DND-41 (cell line): ENCODE data around the gene HYI.

Experiments
- ATAC-seq: fragments of 200-7000 bp; cut with Tn5 transposase; 3 replicates; pipeline ENCODE4 v1.9.1; 2021; ENCODE audit warnings: low read depth; ENCODE audit not compliant: insufficient read depth
- DNase-seq: peaks from one replicate; pipeline ENCODE4 v3.0.0-alpha.2; 2020
- H2AFZ ChIP-seq: 2 replicates; pipeline ENCODE4 v1.6.0; 2012; ENCODE audit warnings: low read depth, low read length
- H3K27ac ChIP-seq: 2 replicates; pipeline ENCODE4 v1.5.1; 2012; ENCODE audit warnings: low read length, inconsistent platforms
- H3K27me3 ChIP-seq: fragments of 200-600 bp; sonication (generic); 2 replicates; pipeline ENCODE4 v1.6.0; 2012; ENCODE audit warnings: low read length, mild to moderate bottlenecking, inconsistent platforms; ENCODE audit not compliant: insufficient read depth, poor library complexity
- H3K36me3 ChIP-seq: 2 replicates; pipeline ENCODE4 v1.5.1; 2012; ENCODE audit warnings: low read length, inconsistent platforms; ENCODE audit not compliant: insufficient read depth
- H3K4me1 ChIP-seq: 2 replicates; pipeline ENCODE4 v1.5.1; 2012; ENCODE audit warnings: mild to moderate bottlenecking, low read length; ENCODE audit not compliant: insufficient read depth
- H3K4me2 ChIP-seq: 2 replicates; pipeline ENCODE4 v1.6.0; 2012; ENCODE audit warnings: mild to moderate bottlenecking, moderate library complexity, low read length, inconsistent platforms; ENCODE audit not compliant: insufficient read depth
- H3K4me3 ChIP-seq, 2 experiments: fragments of 200-600 bp in 1 of 2; shearing (Covaris generic) in 1 of 2; 2 replicates each; pipeline ENCODE4 v1.5.1; 2012 to 2016; ENCODE audit warnings: inconsistent platforms in 2 of 2, low read length in 2 of 2, mild to moderate bottlenecking in 2 of 2, low read depth in 1 of 2, moderate library complexity in 1 of 2
- H3K79me2 ChIP-seq: 2 replicates; pipeline ENCODE4 v1.6.0; 2012; ENCODE audit warnings: low read length, inconsistent platforms; ENCODE audit not compliant: insufficient read depth
- H3K9ac ChIP-seq: 2 replicates; pipeline ENCODE4 v1.6.0; 2012; ENCODE audit warnings: low read depth, mild to moderate bottlenecking, inconsistent platforms, low read length, moderate library complexity
- H3K9me3 ChIP-seq: 2 replicates; pipeline ENCODE4 v1.5.1; 2012; ENCODE audit warnings: low read length, moderate library complexity, mild to moderate bottlenecking, inconsistent platforms; ENCODE audit not compliant: insufficient read depth, severe bottlenecking
- H4K20me1 ChIP-seq: 2 replicates; pipeline ENCODE4 v1.6.0; 2012; ENCODE audit warnings: low read length; ENCODE audit not compliant: insufficient read depth
- CTCF ChIP-seq: IDR thresholded peaks from 2 replicates; pipeline ENCODE4 v1.5.1; 2012; ENCODE audit warnings: borderline replicate concordance, low read length, moderate library complexity, mild to moderate bottlenecking; ENCODE audit not compliant: poor library complexity, severe bottlenecking; ENCODE audit errors: extremely low read depth
- EZH2 ChIP-seq: IDR thresholded peaks from 3 replicates; pipeline ENCODE4 v1.6.1; 2012; ENCODE audit warnings: borderline replicate concordance, low read depth, mild to moderate bottlenecking, moderate library complexity, low read length, inconsistent platforms; ENCODE audit not compliant: severe bottlenecking

Gene HYI

GRCh38 chr1:43427941-43428340 lies 25.8 kb downstream of the HYI start:
- TF ChIP-seq CTCF (no peak), EZH2 (no peak)
- Histone ChIP-seq H3K4me2 (no peak overlapping the region), H3K4me1 (no peaks in the 10 kb centered on the region), H2AFZ (no peak overlapping the region), H4K20me1 (peaks cover 10% of the 10 kb centered on the region), H3K9ac (no peak overlapping the region), H3K4me3 (no peak overlapping the region), H3K9me3 (no peaks in the 10 kb centered on the region), H3K79me2 (no peaks in the 10 kb centered on the region), H3K36me3 (peaks cover 100% of the 10 kb centered on the region), H3K27me3 (no peaks in the 10 kb centered on the region), H3K27ac (no peak overlapping the region)
- no peak for ATAC-seq
- DNase-seq: no peak

- no peaks in the 10 kb centered on the region for H3K4me1 ChIP-seq
- H3K27me3 ChIP-seq: no peaks in the 10 kb centered on the region
- H3K9me3 ChIP-seq: no peaks in the 10 kb centered on the region
- DNase-seq: no peak
- H2AFZ ChIP-seq: no peak overlapping the region
- H3K4me2 ChIP-seq: no peak overlapping the region
- no peaks in the 10 kb centered on the region for H3K79me2 ChIP-seq
- no peak overlapping the region for H3K9ac ChIP-seq
- no peak overlapping the region for H3K27ac ChIP-seq
- H3K4me3 ChIP-seq: no peak overlapping the region
- peaks cover 10% of the 10 kb centered on the region for H4K20me1 ChIP-seq
- TF ChIP-seq EZH2: no peak
- TF ChIP-seq CTCF: no peak
- peaks cover 99% of the 10 kb centered on the region for H3K36me3 ChIP-seq
- ATAC-seq: no peak
Measured at GRCh38 chr1:43427524-43427923, 26.2 kb downstream of the HYI start.

GRCh38 chr1:43426221-43426620 lies 27.5 kb downstream of the HYI start:
- Histone ChIP-seq H3K27ac (no peak overlapping the region), H2AFZ (no peak overlapping the region), H4K20me1 (peaks cover 14% of the 10 kb centered on the region), H3K27me3 (no peaks in the 10 kb centered on the region), H3K4me3 (no peak overlapping the region), H3K4me2 (no peak overlapping the region), H3K36me3 (peaks cover 98% of the 10 kb centered on the region), H3K9ac (no peak overlapping the region), H3K4me1 (no peaks in the 10 kb centered on the region), H3K79me2 (no peaks in the 10 kb centered on the region), H3K9me3 (no peaks in the 10 kb centered on the region)
- ATAC-seq (no peak), DNase-seq (no peak)
- no peak for TF ChIP-seq CTCF
- no peak for TF ChIP-seq EZH2

- Histone ChIP-seq H3K9me3 (no peaks in the 10 kb centered on the region), H3K79me2 (no peaks in the 10 kb centered on the region), H3K27me3 (no peaks in the 10 kb centered on the region), H3K4me2 (no peak overlapping the region), H4K20me1 (peaks cover 11% of the 10 kb centered on the region; the same call in 1 of the 2 replicates), H3K4me3 (no peak overlapping the region), H3K9ac (no peak overlapping the region), H2AFZ (no peak overlapping the region), H3K27ac (no peak overlapping the region), H3K4me1 (no peaks in the 10 kb centered on the region), H3K36me3 (peaks cover 98% of the 10 kb centered on the region)
- ATAC-seq (no peak), DNase-seq (no peak)
- TF ChIP-seq CTCF: no peak
- TF ChIP-seq EZH2: no peak
Measured at GRCh38 chr1:43425045-43425444, 28.7 kb downstream of the HYI start.
